Prostate gland (tissue), 2 donors: ENCODE data around the gene PPFIA4. TPM values are rescaled to one million over a fixed set of nuclear protein-coding genes. Genes with fewer than 3 reads are reported as not detected.

Experiments used
- DNase-seq: peaks from one replicate; pipeline ENCODE4 v3.0.0-alpha.2; 2019; ENCODE audit warnings: low spot score
- H3K27ac ChIP-seq, 2 donors: fragments of 200-600 bp; sonication (generic); 2 replicates each; pipeline ENCODE4 v1.5.1; 2017 to 2019
- H3K27me3 ChIP-seq: fragments of 200-600 bp; sonication (generic); replicated peaks from 2 replicates; pipeline ENCODE4 v1.5.1; 2019; ENCODE audit not compliant: insufficient read depth
- H3K36me3 ChIP-seq, 2 donors: fragments of 200-600 bp; sonication (generic); 1 replicate in 1 of 2; 2 replicates in 1 of 2; pipeline versions ENCODE4 v1.5.1 to v1.8.1; 2017 to 2019
- H3K4me1 ChIP-seq: fragments of 200-600 bp; sonication (generic); replicated peaks from 2 replicates; pipeline ENCODE4 v1.5.1; 2019
- H3K4me3 ChIP-seq, 2 donors: fragments of 200-600 bp; sonication (generic); 2 replicates each; pipeline ENCODE4 v1.5.1; 2017 to 2019
- H3K9me3 ChIP-seq: fragments of 200-600 bp; sonication (generic); 2 replicates; pipeline ENCODE4 v1.5.1; 2017
- POLR2A ChIP-seq: fragments of 450-650 bp; IDR thresholded peaks from one replicate; pipeline ENCODE4 v1.6.1; 2016; ENCODE audit warnings: antibody characterized with exemption, mild to moderate bottlenecking
- POLR2AphosphoS5 ChIP-seq: sonication (generic); formaldehyde crosslinking; IDR thresholded peaks from one replicate; pipeline ENCODE4 v1.6.1; 2017; ENCODE audit warnings: antibody characterized with exemption
- WGBS: methylation state at CpG from one replicate; pipeline ENCODE4 v1.1.5; 2018; 5-methylcytosine and 5-hydroxymethylcytosine counted together
- intact Hi-C: fragments of 100-400 bp; cut with DNase I; formaldehyde crosslinking; loops from one replicate; pipeline ENCODE4 v1.14.2; 2022
- total RNA-seq, 2 donors: library from RNA; depleted of rRNA; stranded (reverse); fragments of >200 nt; gene quantifications; one replicate each; pipeline ENCODE4 v1.1.0, GENCODE V29; 2016
- TF ChIP-seq, protein P1 (sequence below), 4 experiments: fragments of 200-600 bp in 2 of 4; fragments of 450-650 bp in 2 of 4; sonication (generic) in 2 of 4; IDR thresholded peaks; 1 replicate in 3 of 4; 2 replicates in 1 of 4; pipeline ENCODE4 v1.5.1; 2016 to 2019; ENCODE audit warnings: antibody characterized with exemption in 4 of 4, mild to moderate bottlenecking in 2 of 4, moderate library complexity in 2 of 4

PPFIA4 gene
- total RNA-seq, 2 donors from 2014 or later: 0.50 to 16.9 TPM

DNA sequence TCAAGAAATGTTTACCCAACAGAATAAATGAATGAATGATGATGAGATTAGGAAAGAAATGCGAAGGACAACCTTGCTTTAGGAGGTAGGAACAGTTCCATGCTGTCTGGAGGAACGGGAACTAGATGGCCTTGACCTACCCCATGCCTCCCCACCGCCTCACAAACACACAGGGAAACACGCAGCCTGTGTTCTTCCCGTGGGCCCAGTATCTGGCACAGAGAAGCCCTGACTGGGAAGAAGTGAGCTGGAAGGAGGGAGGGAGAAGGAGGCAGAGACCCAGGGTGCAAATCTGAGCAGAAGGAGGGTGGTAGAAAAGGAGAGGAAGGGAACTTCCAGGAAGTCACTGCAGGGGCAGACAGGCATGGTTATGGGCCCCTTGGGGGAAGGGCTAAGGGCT is 97.7 kb downstream of the PPFIA4 start:
- intact Hi-C loops: no loop called here
- no peaks in the 10 kb centered on the region for H3K36me3 ChIP-seq
- no peak overlapping the region for H3K4me3 ChIP-seq
- H3K27ac ChIP-seq: no peak overlapping the region
- TF ChIP-seq POLR2A (no peak), POLR2AphosphoS5 (no peak)
- TF ChIP-seq, protein P1, sequence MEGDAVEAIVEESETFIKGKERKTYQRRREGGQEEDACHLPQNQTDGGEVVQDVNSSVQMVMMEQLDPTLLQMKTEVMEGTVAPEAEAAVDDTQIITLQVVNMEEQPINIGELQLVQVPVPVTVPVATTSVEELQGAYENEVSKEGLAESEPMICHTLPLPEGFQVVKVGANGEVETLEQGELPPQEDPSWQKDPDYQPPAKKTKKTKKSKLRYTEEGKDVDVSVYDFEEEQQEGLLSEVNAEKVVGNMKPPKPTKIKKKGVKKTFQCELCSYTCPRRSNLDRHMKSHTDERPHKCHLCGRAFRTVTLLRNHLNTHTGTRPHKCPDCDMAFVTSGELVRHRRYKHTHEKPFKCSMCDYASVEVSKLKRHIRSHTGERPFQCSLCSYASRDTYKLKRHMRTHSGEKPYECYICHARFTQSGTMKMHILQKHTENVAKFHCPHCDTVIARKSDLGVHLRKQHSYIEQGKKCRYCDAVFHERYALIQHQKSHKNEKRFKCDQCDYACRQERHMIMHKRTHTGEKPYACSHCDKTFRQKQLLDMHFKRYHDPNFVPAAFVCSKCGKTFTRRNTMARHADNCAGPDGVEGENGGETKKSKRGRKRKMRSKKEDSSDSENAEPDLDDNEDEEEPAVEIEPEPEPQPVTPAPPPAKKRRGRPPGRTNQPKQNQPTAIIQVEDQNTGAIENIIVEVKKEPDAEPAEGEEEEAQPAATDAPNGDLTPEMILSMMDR (IDR thresholded peaks at IDR 0.05): no peak
- H3K9me3 ChIP-seq: no peaks in the 10 kb centered on the region
- 57% methylated on average over 5 of the region's 5 CpGs for WGBS
- DNase-seq: no peak
- peaks cover 14% of the 10 kb centered on the region for H3K27me3 ChIP-seq
- H3K4me1 ChIP-seq: peaks cover 6% of the 10 kb centered on the region

DNA sequence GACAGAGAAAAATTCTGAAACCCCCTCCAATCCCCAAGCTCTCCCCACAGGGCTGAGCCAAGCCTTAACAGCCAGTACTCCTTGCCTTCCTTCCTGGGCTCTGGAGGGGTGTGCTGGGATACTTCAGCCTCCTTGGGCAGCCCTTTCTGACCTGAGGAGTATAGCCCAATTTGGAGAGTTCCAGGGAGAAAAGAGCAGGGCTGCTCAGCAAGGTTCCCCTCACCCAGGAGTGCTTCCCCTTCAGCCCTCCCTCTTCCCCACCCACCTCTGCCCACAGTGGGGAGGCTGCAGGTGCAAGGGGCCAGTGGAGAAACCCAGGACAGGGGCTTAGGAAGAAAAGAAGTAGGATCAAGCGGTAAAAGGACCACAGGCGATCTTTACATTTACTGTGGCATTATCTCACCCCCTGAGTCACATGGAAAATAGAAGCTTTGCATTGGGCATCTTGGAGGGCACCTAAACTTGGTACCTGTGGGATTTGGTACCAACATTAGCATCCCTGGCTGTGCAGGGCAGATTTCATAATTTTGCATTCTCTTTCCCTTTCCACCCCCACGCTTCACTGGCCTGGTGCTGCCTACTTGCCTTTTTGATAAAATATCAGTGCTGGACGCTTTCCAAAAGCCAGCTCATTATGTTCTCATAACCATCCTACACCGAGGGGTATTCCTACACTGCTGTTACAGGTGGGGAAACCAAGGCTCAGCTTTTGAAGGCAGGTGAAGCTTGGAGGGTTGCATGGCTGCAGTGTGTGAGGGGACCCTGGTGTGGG is 98.4 kb downstream of the PPFIA4 start:
- Histone ChIP-seq H3K4me1 (peaks cover 6% of the 10 kb centered on the region), H3K4me3 (no peak overlapping the region), H3K27ac (no peak overlapping the region), H3K36me3 (no peaks in the 10 kb centered on the region), H3K27me3 (peaks cover 14% of the 10 kb centered on the region), H3K9me3 (no peaks in the 10 kb centered on the region)
- no peak for DNase-seq
- intact Hi-C loops: no loop called here
- 62% methylated on average over 5 of the region's 5 CpGs for WGBS
- TF ChIP-seq, protein P1 (IDR thresholded peaks at IDR 0.05): no peak
- TF ChIP-seq POLR2A: no peak
- TF ChIP-seq POLR2AphosphoS5: no peak

DNA sequence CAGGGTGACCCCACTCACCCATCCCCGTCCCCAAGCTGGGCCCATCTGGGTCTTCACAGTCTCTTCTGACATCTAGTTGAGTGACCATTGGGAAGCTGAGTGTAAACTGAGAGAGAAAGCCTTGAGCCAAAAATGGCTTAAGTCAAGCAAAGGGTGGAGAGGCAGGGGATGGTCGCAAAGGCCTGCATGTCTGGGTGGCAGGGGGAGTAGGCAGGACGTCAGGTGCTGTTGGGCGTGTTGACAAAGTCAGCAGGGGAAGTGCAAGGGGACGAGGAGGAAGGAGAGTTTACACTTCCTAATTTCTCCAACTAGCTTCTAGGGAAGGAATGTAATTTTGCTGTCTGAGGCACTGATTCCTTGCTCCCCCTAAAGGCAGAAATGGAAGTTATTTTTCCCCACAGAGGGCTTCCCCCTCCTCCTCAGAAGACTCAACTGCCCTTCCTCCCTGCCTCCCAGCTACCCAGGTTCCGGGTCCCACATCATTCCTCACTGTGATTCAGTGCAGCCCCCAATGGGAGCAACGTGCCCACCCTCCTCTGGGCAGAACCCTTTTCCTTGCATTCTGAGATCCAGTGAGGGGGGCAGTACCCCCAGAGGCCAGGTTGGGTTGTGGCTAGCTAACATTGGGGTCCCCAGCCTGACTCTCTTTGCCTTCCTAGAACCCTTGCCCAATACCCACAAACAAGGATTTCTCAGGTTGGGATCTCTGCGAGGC is 100.0 kb downstream of the PPFIA4 start:
- H3K27ac ChIP-seq: no peak overlapping the region
- peaks cover 14% of the 10 kb centered on the region for H3K27me3 ChIP-seq
- no peaks in the 10 kb centered on the region for H3K9me3 ChIP-seq
- H3K4me3 ChIP-seq: no peak overlapping the region
- WGBS: 32% methylated on average over 8 of the region's 8 CpGs
- H3K36me3 ChIP-seq: no peaks in the 10 kb centered on the region
- H3K4me1 ChIP-seq: peaks cover 6% of the 10 kb centered on the region
- no peak for DNase-seq
- intact Hi-C loops: no loop called here
- no peak for TF ChIP-seq POLR2A
- TF ChIP-seq, protein P1 (IDR thresholded peaks at IDR 0.05): peak in 2 of 4 experiments; percentile 11 to 27

DNA sequence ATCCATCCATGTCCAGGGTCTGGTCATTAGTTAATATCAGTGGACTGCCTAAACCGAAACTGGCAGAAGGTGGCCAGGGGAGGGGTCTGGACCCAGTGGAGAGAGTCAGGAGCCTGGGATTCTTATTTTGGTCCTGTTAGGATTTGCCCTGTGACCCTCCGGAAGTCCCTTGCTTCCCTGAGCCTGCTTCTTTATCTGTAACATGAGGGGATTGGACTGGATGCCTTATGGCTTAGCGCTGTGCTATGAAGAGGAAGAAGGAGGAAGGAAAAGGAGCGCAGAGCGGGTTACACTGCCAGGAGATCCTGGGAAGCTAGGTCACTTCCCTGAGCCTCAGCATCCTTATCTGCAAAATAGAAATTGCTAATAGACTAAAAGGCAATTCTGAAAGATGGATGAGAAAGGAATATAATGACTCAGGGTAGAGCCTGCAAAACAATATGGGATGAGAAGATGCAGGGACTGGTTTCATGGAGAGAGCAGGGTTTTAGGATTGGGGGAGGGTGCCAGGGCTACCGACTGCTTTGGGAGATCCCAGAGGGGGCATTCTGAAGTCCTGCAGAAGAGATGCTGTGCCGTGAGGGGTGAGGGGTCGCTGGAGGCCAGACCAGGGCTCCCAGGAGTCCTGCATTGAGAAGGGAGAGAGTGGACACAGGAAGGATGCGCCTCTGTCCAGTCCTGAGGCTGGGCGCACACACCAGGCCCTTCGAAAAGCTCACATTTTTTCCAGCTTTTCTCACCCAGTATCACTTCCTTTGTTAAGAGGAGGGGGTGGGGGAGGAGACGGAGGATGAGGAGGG is 100.8 kb downstream of the PPFIA4 start:
- DNase-seq: no peak
- Histone ChIP-seq H3K36me3 (no peaks in the 10 kb centered on the region), H3K27me3 (peaks cover 13% of the 10 kb centered on the region), H3K27ac (no peak overlapping the region), H3K4me1 (peaks cover 6% of the 10 kb centered on the region), H3K4me3 (peak overlapping the region; percentile 19 to 23), H3K9me3 (no peaks in the 10 kb centered on the region)
- WGBS: 31% methylated on average over 12 of the region's 12 CpGs
- intact Hi-C loops: no loop called here
- no peak for TF ChIP-seq POLR2A
- TF ChIP-seq, protein P1 (IDR thresholded peaks at IDR 0.05): no peak
- no peak for TF ChIP-seq POLR2AphosphoS5
